Measurements from ENCODE around the gene GRHL3.

GRHL3 gene

DNA sequence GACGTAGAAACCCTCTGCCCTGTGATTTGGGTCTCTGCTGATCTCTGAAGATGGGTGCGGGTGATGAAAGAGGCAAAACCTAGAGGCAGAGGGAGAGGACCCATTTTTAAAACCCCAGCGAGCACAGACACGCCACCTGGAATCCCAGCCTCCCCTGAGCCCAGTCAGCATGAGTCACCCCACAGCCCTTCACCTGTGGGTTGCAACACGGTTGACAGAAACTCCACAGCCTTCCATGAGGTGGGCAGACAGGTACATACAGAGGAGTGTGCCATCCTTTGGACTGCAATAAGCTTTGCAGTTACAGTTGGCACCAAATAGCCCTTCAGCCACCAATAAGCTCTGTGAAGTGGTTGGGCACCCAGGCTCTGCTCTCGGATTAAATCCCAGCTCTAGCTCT is 2.1 kb upstream of the GRHL3 start:
- no peak for DNase-seq (ENCODE audit: low read depth in 2 of 3, low spot score in 2 of 3)

DNA sequence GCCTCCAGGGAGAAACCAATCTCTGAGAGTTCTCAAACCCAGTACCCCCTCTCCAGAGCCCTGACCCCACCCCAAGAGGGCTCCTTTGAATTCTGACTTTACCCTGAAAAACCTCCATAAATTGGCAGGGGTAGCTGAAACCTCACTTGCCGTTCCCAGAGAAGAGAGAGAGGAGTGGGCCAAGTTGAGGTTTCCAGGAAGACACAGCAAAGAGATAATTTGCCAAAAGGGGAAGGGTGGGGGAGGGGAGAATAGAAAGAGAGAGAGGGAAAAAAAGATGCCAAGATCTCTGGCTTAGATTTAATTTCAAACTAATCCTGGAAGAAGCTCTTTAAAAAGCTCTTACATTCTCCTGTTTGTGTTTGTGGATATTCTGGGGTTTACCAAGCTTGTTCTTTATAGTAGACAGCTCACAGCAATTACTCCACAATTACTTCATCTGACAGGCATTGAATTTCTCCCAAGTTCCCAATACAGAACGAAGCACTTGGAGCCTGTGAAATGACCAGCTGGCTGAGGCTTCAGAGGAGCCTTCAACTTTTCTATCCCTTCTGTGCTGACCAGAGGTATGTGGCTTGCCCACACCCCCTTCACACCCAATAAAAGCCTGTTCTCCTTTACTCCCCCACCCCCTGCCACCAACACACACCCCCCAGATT is 1.1 kb upstream of the GRHL3 start:
- no peak for DNase-seq (ENCODE audit: low read depth in 2 of 3, low spot score in 2 of 3)

DNA sequence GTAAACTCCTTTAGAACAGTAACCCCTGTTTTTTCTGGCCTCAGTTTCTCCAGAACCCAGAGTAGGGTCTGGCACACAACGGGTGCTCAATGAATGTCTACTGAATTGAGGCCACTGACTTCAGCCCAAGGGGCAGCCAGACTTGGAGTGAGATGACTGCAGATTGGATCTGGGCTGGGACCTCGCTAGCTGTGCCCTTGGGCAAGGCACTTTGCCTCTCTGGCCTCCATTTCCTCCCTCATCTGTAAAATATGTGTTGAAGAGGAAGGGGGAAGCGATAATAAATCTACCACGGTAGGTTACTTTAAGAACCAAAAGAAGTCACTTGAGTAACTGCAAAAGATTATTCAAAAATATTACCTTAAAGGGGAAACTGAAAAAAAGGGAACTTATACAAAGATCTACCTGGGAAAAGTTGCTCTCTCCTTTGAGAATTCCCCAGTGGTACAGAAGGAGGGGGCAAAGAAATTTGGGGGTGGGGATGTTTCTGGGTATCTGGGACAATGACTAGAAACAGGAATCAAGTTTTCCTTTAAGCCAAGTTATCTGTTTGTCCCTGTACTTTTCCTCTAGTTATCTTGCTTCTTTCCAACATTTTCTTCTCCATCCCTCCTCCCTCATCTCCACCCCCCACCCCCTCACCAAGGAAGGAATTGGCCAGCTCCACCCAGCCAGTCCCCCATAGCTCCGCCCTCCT is 394 bp upstream of the GRHL3 start:
- DNase-seq (ENCODE audit: low read depth in 2 of 3, low spot score in 2 of 3), result no peak

DNA sequence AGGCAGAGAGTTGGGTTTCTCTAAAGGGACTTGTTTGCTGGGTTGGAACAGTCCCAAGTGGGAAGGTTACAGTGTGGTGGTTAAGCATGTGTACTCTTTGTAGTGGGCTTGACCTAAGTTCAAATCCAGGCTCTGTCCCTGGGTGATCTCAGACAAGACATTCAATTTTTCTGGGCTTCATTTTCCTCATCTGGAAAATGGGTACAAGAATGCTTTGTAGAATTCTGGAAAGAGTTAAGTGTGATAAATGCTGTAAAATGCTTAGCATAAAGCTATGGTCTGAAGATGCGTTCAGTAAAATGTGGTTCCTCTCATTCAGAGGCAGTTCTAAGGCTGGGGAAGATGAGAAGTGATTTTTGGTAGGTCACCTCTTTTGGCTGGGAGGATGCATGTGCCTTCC is 805 bp downstream of the GRHL3 start:
- no peak for DNase-seq (ENCODE audit: low read depth in 2 of 3, low spot score in 2 of 3)

DNA sequence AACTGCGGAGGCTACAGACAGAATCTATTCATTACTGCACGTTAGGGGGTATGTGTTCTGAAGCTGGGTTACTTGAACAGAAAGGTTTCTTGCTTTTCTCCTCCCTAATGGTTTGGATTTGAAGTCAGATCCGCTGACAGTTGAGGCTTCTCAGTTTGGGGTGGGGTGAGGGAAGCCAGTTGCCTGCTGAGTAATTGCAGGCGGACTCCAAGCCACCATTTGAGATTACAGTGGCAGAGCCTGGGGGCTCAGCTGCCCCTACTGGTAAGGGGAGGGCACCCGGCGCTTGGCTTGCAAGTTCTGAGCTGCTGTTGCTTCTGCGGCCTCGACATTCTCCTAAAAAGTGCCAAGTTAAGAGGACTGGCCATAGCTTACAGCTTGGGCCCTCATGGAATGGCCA is 2.0 kb downstream of the GRHL3 start:
- no peak for DNase-seq (ENCODE audit: low read depth in 2 of 3, low spot score in 2 of 3)

DNA sequence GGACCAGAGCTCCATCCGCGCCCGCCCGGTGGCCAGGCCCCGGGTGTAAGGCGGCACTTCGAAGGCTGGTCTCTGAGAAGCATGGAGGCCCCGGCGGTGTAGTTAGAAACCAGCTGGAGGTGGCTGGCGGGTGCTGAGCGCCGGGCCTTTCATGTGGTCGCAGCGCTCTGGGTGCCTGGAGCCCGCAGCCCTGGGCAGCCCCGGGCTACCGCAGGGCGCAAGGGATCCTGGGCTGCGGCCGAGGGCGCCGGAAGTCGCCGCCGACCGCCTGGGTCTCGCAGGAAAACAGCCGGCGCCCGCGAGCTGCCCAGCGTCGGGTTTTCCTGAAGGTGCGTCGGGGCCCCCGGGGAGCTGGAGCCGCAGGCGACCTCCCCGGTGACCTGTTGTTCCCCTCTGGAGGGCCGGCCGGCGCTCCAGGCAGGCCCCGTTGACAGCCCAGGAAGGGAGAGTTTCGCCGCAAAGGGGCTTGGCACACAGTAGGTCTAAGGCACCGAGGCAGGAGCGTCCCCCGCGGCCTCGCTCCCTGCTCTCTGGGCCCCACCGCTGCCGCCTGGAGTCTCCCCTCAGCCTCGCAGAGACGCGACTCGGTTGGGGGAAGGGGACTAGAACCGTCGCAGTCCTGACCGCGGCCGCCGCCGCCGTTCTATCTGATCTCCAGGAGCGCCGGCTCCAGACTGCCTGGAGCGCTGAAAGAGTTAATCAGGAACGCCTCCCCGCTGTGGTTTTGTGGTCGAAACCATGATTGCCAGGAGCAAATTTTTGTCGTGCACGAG is 2.7 kb downstream of the GRHL3 start:
- DNase-seq (ENCODE audit: low read depth in 2 of 3, low spot score in 2 of 3), result peak; percentile 54 to 65 (median 55)

DNA sequence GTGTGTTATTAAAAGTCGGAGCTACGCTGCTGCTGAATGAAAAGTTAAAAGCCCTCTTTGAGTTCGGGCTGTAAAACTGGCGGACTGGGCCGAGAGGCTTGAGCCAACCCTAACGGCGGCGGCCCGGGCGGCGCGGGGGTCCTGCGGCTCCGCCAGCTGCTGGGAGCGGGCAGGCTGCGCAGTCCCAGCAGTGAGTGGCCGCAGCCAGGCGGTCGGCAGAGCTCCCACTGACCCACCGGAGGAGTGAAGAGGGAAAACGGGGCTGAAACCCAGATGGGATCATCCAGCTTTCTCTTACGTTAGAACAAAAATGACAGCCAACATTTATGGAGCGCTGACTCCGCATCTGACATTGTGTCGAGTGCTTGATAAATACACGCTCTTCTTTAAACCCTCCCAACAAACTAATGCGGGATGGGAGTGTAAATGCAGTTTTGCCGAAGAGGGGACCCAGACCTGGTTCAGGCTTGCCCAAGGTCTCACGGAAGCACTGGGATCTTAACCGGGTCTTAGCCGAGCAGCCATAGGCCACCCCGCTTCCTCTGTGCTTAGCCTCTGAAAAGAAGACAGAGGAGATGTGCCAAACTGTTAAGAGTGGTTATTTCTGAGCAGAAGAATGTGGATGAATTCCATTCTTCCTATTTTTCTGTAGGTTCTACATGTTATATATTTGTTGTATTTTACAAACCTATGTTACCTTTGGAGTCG is 3.5 kb downstream of the GRHL3 start:
- DNase-seq (ENCODE audit: low read depth in 2 of 3, low spot score in 2 of 3), result no peak

DNA sequence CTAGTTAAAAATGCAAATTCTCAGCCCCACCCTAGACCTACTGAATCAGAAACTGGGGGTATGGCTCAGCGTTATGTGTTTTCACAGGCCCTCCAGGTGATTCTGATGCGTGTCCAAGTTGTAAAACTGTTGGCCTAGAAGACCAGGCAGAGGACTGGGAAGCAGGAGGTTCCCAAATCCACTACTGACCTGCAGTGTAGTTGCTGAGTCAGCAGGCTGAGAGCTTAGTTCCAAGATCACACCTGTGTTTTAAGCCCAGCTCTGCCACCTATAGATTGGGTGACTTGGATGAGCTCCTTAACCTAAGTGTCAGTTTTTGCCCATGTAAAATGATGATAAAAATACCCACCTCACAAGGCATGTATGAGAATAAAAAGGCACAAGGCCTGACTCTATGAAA is 4.1 kb downstream of the GRHL3 start:
- no peak for DNase-seq (ENCODE audit: low read depth in 2 of 3, low spot score in 2 of 3)

DNA sequence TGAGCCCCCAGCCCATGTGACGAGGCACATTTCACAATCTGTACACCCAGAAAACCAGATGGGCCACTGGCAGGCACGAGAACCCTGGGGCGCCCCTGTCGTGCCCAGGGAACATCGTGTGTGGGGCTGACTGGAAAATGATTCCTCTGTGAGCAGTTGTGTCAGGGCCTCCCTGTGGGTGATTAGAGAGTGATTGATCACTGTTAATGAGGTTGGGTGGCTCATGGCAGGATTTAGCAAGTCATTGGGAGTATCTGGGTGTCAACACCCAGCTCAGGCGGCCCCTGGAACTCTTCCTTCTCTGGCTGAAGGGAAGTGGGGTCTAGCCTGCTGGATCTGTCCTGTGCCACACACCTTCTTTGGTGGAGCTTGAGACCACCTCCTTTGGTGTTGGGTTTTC is 5.7 kb downstream of the GRHL3 start:
- no peak for DNase-seq (ENCODE audit: low read depth in 2 of 3, low spot score in 2 of 3)

DNA sequence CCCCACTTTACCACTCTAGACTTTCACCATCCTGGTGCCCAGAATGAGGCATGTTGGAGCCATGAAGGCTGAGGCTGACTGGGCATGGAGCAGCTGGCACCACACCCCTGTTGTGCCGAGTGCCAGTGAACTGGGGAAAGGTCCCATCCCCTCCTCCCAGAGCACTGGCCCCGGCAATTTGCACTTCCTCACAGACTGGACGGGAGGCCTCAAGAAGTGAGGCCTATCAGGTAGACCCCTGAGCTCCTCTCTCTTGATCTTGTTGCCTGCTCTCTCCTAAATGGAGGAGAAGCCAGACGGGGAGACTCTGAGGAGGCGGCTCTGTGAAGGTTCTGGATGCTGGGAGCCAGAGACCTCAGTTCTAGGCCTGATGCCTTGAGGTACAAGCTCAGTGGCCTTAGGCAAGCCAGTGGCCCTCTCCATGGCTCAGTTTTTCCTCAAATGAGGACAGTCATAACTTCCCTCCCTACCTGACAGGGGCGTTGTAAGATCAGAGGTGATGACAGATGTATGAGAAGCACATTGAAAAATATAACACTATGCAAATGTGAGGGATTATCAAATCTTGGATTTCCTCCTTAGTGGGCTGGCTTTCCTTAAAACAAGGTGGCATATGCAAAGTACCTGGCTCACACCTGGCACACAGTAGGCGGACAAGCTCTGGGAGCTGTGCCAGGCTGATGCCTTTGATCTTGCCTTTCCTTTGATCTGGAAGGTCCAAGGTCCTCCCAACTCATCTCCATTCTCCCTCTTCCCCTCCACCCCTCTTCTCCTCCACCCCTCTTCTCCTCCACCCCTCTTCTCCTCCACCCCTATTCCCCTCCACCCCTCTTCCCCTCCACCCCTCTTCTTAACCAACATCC is 6.7 kb downstream of the GRHL3 start:
- DNase-seq (ENCODE audit: low read depth in 2 of 3, low spot score in 2 of 3), result no peak

DNA sequence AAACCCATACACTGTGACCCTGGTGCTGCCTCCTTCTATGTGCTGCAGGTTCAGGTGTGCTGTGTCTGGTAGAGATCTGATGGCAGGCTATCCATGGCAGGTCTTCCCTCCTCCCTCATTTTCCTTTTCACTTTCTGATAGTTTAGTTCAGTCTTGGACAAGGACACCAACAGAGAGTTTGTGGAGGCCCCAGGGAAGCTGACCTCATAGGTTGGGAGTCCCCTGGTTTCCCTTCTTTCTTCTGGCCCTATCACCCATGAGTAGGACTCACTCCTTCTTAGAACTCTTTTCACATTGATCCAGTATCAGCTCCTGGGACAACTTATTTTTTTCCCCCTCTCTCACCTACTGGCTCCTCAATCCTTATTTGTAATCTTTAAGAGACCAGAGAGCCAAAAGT is 8.3 kb downstream of the GRHL3 start:
- no peak for DNase-seq (ENCODE audit: low read depth in 2 of 3, low spot score in 2 of 3)

DNA sequence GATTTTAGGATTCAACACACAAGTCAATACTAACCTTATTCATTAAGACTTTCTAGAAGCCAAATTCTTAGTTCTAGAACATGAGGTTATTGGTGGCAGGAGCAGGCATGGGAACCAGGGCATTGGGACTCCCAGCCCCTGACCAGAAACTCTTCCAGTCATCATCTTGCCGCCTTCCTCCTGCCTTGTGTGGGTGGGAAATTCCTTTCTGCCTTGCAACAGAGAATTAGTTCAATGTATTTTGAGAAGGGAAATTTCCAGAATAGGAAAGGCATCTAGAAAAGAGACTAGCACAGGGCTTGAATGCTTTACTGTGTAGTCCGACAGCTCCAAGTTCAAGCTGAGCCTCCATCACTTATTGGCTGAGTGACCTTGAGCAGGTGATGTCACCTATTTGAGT is 8.7 kb downstream of the GRHL3 start:
- no peak for DNase-seq (ENCODE audit: low read depth in 2 of 3, low spot score in 2 of 3)

DNA sequence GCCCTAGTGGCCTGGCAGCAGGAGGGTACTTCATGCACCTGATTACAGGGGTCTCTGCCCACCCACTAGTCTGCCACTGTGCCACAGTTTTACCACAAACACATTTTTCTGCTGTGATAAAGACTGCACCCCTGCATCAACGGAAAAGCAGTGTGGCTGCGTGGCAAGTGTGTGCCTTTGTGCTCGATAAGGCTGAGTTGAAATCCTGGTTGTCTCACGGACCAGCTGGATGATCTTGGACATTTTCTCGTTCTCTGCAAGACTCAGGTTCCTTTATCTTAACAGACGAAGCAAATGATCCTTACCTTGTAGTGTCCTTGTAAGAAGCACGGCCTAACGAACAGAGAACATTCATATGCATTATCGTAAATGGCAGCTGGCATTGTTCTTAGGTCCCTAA is 10.2 kb downstream of the GRHL3 start:
- DNase-seq (ENCODE audit: low read depth in 2 of 3, low spot score in 2 of 3), result no peak

DNA sequence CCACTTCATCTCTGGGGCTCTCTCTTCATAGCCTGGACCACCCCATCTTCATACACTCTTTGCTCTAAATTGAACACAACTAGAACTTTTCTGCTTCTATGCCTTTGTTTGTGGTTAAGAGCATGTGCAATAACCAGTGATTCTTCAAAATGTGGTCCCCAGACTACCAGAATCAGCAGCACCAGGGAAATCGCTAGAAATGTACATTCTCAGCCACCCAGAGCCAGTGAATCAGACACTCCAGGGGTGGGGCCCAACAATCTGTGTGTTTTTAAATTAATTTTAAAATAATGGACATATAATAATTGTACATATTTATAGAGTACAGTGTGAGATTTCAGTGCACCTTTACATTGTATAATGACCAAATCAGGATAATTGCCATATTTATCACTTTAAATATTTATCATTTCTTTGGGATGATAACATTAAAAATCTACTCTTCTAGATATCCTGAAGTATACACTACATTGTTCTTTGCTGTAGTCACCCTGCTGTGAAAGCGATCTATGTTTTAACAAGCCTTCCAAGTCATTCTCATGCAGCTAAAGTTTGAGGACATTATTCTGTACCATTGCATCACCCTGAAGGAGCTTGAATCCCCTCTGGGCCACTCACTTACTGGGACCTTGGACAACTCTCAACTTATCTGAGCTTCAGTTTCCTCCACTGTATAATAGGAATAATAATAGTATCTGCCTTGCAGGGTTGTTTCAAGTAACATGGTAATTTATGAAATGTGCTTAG is 10.8 kb downstream of the GRHL3 start:
- DNase-seq (ENCODE audit: low read depth in 2 of 3, low spot score in 2 of 3), result no peak

DNA sequence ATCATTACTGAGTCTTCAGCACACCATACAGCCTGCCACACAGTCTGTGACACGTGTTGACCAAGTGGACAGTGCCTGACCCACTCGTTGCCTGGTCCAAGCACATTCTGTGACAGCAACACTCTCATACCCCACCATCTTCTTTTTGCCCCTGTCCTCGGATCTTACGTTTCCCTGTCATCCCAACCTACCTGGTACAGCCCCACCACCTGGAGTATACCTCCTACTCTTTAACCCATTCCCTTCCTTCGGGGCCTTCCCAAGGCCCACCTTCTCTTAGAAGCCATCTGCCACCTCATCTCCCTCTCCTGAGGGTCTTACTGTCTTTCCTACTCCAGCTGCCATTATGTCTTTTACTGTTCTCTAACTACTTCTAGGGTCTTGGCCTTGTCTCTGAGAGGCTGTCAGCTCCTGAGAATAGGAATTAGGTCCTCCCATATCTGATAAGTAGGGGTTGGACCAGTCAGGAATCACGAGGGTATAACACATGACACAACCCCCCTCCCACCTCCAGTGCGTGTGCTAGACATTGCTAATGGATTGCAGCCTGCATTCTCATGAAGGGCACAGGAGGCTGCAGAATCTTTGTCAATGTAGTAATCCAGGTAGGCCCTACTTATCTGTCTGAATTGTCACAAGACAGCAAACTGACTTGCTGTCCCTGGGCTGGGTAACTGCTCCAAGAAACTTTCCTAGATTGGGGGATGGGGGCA is 13.0 kb downstream of the GRHL3 start:
- no peak for DNase-seq (ENCODE audit: low read depth in 2 of 3, low spot score in 2 of 3)

DNA sequence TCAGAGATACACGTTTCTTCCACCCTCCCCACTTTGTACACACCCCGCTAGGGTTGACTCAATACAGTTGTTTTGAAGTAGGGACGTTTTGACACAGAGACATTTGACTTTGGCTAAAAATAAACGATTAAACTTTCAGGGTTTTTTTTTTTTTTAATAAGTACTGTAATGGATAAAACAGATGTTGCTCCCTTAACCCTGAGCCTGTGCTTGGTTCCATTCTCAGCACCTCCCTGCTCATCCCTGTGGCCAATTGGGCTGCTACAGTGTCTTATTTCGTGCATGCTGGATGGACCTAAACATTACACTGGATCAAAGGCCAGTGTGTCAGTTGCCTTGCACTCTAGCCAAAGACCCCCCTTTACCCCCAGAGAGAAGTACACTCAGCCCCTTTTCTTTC is 16.9 kb downstream of the GRHL3 start:
- DNase-seq (ENCODE audit: low read depth in 2 of 3, low spot score in 2 of 3), result no peak

DNA sequence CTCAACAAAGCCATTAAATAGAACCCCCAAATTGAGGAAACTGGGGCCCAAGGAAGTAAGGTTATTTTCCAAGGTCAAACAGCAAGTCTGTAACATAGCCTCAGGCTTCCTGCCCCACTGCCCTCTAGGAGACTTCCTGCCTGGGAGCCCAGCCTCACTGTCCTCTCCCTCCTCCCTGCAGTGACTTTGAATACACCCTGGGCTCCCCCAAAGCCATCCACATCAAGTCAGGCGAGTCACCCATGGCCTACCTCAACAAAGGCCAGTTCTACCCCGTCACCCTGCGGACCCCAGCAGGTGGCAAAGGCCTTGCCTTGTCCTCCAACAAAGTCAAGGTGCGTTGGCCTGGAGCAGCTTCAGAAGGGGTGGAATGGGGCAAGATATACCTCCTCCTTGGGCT is 18.3 kb downstream of the GRHL3 start:
- DNase-seq (ENCODE audit: low read depth in 2 of 3, low spot score in 2 of 3), result no peak

DNA sequence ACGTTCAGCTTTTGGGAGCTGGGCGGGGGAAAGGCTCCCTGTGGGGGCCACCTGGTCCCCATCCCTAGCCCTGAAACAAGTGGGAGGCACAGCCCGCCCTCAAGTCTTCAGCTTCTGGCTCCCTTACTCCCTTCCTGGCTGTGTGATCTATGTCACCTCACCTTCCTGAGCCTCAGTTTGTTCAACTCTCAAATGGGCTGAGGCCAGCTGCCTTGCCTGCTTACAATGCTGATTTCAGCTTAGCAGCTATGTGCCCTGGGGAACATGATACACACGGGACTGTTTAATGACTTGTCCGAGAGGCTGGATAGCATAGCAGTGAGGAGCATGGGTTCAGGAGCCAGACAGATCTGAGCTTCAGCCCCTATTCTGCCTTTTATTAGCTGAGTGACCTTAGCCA is 19.3 kb downstream of the GRHL3 start:
- no peak for DNase-seq (ENCODE audit: low read depth in 2 of 3, low spot score in 2 of 3)

DNA sequence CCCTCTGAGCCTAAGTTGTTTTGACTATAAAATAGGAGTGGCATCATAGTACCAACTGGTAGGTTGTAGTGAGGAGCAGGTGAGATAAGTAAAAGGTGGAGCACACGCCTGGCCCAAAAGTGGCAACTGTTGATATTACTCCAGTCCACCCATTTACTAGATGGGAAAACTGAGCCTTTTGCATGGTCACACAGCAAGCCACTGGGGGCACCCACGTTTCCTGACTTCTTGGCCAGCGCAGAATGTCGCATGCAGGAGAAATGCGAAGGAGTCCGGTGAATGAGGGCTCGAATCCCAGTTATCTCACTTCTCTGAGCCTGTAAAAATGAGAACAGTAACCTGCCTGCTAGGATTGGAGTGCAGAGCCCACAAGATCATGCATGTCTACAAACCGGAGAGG is 20.8 kb downstream of the GRHL3 start:
- DNase-seq (ENCODE audit: low read depth in 2 of 3, low spot score in 2 of 3), result no peak

DNA sequence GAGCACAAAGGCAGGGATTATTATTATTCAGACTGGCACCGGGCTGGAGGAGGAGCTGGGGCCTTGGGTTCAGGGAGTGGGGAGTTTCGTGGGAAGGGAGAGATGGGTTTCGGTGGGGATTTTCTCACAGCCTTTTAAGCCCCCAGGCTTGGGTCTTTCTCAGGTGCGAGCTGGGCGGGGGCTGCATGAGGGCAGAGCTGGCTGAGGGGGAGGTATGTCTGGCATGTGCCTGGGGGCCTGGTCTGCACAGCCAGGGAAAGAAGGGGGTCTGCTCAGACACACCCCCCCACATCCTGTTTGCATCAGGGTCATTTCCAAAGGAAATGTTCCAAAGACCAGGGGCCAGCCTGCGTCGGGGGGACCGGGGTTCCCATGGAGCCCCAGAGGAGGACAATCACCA is 21.6 kb downstream of the GRHL3 start:
- DNase-seq (ENCODE audit: low read depth in 2 of 3, low spot score in 2 of 3), result no peak
